IPS-NIHi7 (cell line): ENCODE results near the gene PSORS1C1.

Source experiments
- DNase-seq: peaks from one replicate; pipeline ENCODE4 v3.0.0; 2012; ENCODE audit warnings: mixed read lengths; ENCODE audit errors: extremely low spot score

PSORS1C1 gene

GRCh38 chr6:31126396-31127175 lies 12.0 kb downstream of the PSORS1C1 start:
- DNase-seq = no peak

GRCh38 chr6:31128093-31128676 lies 13.6 kb downstream of the PSORS1C1 start:
- DNase-seq = peak; percentile 80

- DNase-seq = no peak
Measured at GRCh38 chr6:31129130-31129529, 14.5 kb downstream of the PSORS1C1 start.

GRCh38 chr6:31130751-31131150 lies 16.2 kb downstream of the PSORS1C1 start:
- DNase-seq = no peak

- DNase-seq = no peak
Measured at GRCh38 chr6:31131595-31131994, 17.0 kb downstream of the PSORS1C1 start.

- no peak for DNase-seq
Measured at GRCh38 chr6:31132806-31133205, 18.2 kb downstream of the PSORS1C1 start.

GRCh38 chr6:31135710-31136109 lies 21.1 kb downstream of the PSORS1C1 start:
- no peak for DNase-seq

GRCh38 chr6:31138982-31139381 lies 24.4 kb downstream of the PSORS1C1 start, which contains the start of gene PSORS1C2:
Gene PSORS1C2 (minus strand): TSS chr6:31139066. CDS start chr6:31139026, 40 bp downstream.
- DNase-seq = no peak

- DNase-seq = peak; percentile 74
Measured at GRCh38 chr6:31139599-31139998, 25.0 kb downstream of the PSORS1C1 start.

GRCh38 chr6:31140643-31141042 lies 26.0 kb downstream of the PSORS1C1 start:
- DNase-seq = no peak

- DNase-seq = no peak
Measured at GRCh38 chr6:31142361-31142761, 27.8 kb downstream of the PSORS1C1 start.

GRCh38 chr6:31143148-31143547 lies 28.5 kb downstream of the PSORS1C1 start:
- peak; percentile 78 for DNase-seq

GRCh38 chr6:31144296-31144969 lies 29.8 kb downstream of the PSORS1C1 start:
- no peak for DNase-seq

GRCh38 chr6:31144970-31145340 lies 30.4 kb downstream of the PSORS1C1 start:
- DNase-seq = no peak

GRCh38 chr6:31145386-31145785 lies 30.8 kb downstream of the PSORS1C1 start:
- no peak for DNase-seq

GRCh38 chr6:31149827-31150447 lies 35.3 kb downstream of the PSORS1C1 start:
- no peak for DNase-seq

- no peak for DNase-seq
Measured at GRCh38 chr6:31152781-31153180, 38.2 kb downstream of the PSORS1C1 start.

GRCh38 chr6:31154436-31154835 lies 39.8 kb downstream of the PSORS1C1 start:
- no peak for DNase-seq

- DNase-seq = no peak
Measured at GRCh38 chr6:31156641-31157040, 42.0 kb downstream of the PSORS1C1 start.

GRCh38 chr6:31157513-31158139 lies 43.0 kb downstream of the PSORS1C1 start, which contains the start of gene CCHCR1:
Gene CCHCR1 (minus strand): TSS chr6:31157802. CDS start chr6:31157600, 202 bp downstream.
- DNase-seq = peak; percentile 26

- peak; percentile 99 for DNase-seq
Measured at GRCh38 chr6:31158140-31158862, 43.7 kb downstream of the PSORS1C1 start, which contains the start of gene TCF19. Gene TCF19 (plus strand): TSS chr6:31158589. CDS start chr6:31159470, 881 bp downstream.
